HAP-1 (cell line): Measurements from ENCODE around the gene SNCAIP.

Source experiments
- DNase-seq, 2 experiments: peaks; one replicate each; pipeline ENCODE4 v3.0.0-alpha.2; 2016 to 2020; ENCODE audit warnings: low spot score in 2 of 2
- H3K27me3 ChIP-seq: fragments of 250-450 bp; sonication (Bioruptor Pico); 2 replicates; pipeline ENCODE4 v1.5.1; 2020; ENCODE audit warnings: low read depth, mild to moderate bottlenecking, moderate library complexity
- H3K36me3 ChIP-seq: fragments of 250-450 bp; sonication (Bioruptor Pico); replicated peaks from 2 replicates; pipeline ENCODE4 v1.5.1; 2020; ENCODE audit warnings: mild to moderate bottlenecking
- H3K4me1 ChIP-seq: fragments of 250-450 bp; sonication (Bioruptor Pico); 2 replicates; pipeline ENCODE4 v1.5.1; 2020; ENCODE audit warnings: mild to moderate bottlenecking
- H3K4me3 ChIP-seq: fragments of 250-450 bp; sonication (Bioruptor Pico); 2 replicates; pipeline ENCODE4 v1.5.1; 2020; ENCODE audit warnings: mild to moderate bottlenecking, moderate library complexity
- H3K9me3 ChIP-seq: fragments of 250-450 bp; sonication (Bioruptor Pico); 2 replicates; pipeline ENCODE4 v1.5.1; 2020; ENCODE audit warnings: mild to moderate bottlenecking, moderate library complexity
- in situ Hi-C: fragments of 300-500 bp; cut with MboI; formaldehyde crosslinking; loops from 3 replicates; pipeline ENCODE4 v1.14.3; 2020; ENCODE audit warnings: low sequenced_read_pairs, inconsistent platforms, mixed read lengths

The SNCAIP gene

GRCh38 chr5:122420537-122421236 lies 108.7 kb downstream of the SNCAIP start:
- in situ Hi-C loops, result loop anchor here (5.0 kb wide), 1 partner anchor 228 kb away; no protein-coding TSS in a partner anchor
- no peaks in the 10 kb centered on the region for H3K36me3 ChIP-seq
- no peaks in the 10 kb centered on the region for H3K9me3 ChIP-seq
- DNase-seq, result no peak
- no peak overlapping the region for H3K4me3 ChIP-seq
- no peaks in the 10 kb centered on the region for H3K27me3 ChIP-seq
- H3K4me1 ChIP-seq, result peaks cover 32% of the 10 kb centered on the region

GRCh38 chr5:122421374-122422079 lies 109.5 kb downstream of the SNCAIP start:
- in situ Hi-C loops, result loop anchor here (5.0 kb wide), 1 partner anchor 229 kb away; no protein-coding TSS in a partner anchor
- H3K27me3 ChIP-seq, result no peaks in the 10 kb centered on the region
- peaks cover 32% of the 10 kb centered on the region for H3K4me1 ChIP-seq
- H3K36me3 ChIP-seq, result no peaks in the 10 kb centered on the region
- H3K9me3 ChIP-seq, result no peaks in the 10 kb centered on the region
- DNase-seq, result no peak
- no peak overlapping the region for H3K4me3 ChIP-seq

- in situ Hi-C loops, result loop anchor here (5.0 kb wide), 1 partner anchor 231 kb away; no protein-coding TSS in a partner anchor
- Histone ChIP-seq H3K36me3 (no peaks in the 10 kb centered on the region), H3K4me1 (peaks cover 32% of the 10 kb centered on the region), H3K9me3 (no peaks in the 10 kb centered on the region), H3K27me3 (no peaks in the 10 kb centered on the region), H3K4me3 (no peak overlapping the region)
- no peak for DNase-seq
These were observed 111.2 kb downstream of the SNCAIP start for GRCh38 chr5:122423221-122423620.

- peaks cover 31% of the 10 kb centered on the region for H3K4me1 ChIP-seq
- no peaks in the 10 kb centered on the region for H3K27me3 ChIP-seq
- no peaks in the 10 kb centered on the region for H3K9me3 ChIP-seq
- DNase-seq, result peak; percentile 50 to 94
- in situ Hi-C loops, result loop anchor here (5.0 kb wide), 1 partner anchor 232 kb away; no protein-coding TSS in a partner anchor
- H3K4me3 ChIP-seq, result no peak overlapping the region
- H3K36me3 ChIP-seq, result no peaks in the 10 kb centered on the region
These were observed 112.1 kb downstream of the SNCAIP start for GRCh38 chr5:122424132-122424531.

GRCh38 chr5:122426301-122426700 lies 114.3 kb downstream of the SNCAIP start:
- in situ Hi-C loops, result no loop called here
- Histone ChIP-seq H3K4me1 (peaks cover 40% of the 10 kb centered on the region), H3K4me3 (no peak overlapping the region), H3K9me3 (no peaks in the 10 kb centered on the region), H3K36me3 (no peaks in the 10 kb centered on the region), H3K27me3 (no peaks in the 10 kb centered on the region)
- no peak for DNase-seq

GRCh38 chr5:122427621-122428020 lies 115.6 kb downstream of the SNCAIP start:
- in situ Hi-C loops, result no loop called here
- H3K27me3 ChIP-seq, result no peaks in the 10 kb centered on the region
- DNase-seq, result no peak

GRCh38 chr5:122429545-122430318 lies 117.7 kb downstream of the SNCAIP start:
- in situ Hi-C loops, result no loop called here
- Histone ChIP-seq H3K4me1 (peaks cover 26% of the 10 kb centered on the region), H3K4me3 (no peak overlapping the region), H3K27me3 (no peaks in the 10 kb centered on the region), H3K9me3 (no peaks in the 10 kb centered on the region), H3K36me3 (no peaks in the 10 kb centered on the region)
- DNase-seq, result peak; percentile 95 to 100

More at GRCh38 chr5:122427621-122428020, 115.6 kb downstream of the SNCAIP start:
- H3K4me1 ChIP-seq, result peaks cover 42% of the 10 kb centered on the region
- no peaks in the 10 kb centered on the region for H3K36me3 ChIP-seq
- H3K9me3 ChIP-seq, result no peaks in the 10 kb centered on the region
- no peak overlapping the region for H3K4me3 ChIP-seq

- no peak for DNase-seq
- H3K9me3 ChIP-seq, result no peaks in the 10 kb centered on the region
- no peaks in the 10 kb centered on the region for H3K36me3 ChIP-seq
- H3K27me3 ChIP-seq, result no peaks in the 10 kb centered on the region
- peaks cover 21% of the 10 kb centered on the region for H3K4me1 ChIP-seq
- no peak overlapping the region for H3K4me3 ChIP-seq
- in situ Hi-C loops, result no loop called here
These were observed 118.2 kb downstream of the SNCAIP start for GRCh38 chr5:122430319-122430586.

GRCh38 chr5:122431298-122431697 lies 119.3 kb downstream of the SNCAIP start:
- no peak for DNase-seq
- in situ Hi-C loops, result no loop called here
- no peaks in the 10 kb centered on the region for H3K9me3 ChIP-seq
- no peaks in the 10 kb centered on the region for H3K27me3 ChIP-seq
- H3K4me3 ChIP-seq, result no peak overlapping the region
- no peaks in the 10 kb centered on the region for H3K36me3 ChIP-seq
- peaks cover 18% of the 10 kb centered on the region for H3K4me1 ChIP-seq

- Histone ChIP-seq H3K9me3 (no peaks in the 10 kb centered on the region), H3K36me3 (no peaks in the 10 kb centered on the region), H3K4me1 (peaks cover 12% of the 10 kb centered on the region), H3K27me3 (no peaks in the 10 kb centered on the region), H3K4me3 (no peak overlapping the region)
- no peak for DNase-seq
- in situ Hi-C loops, result no loop called here
These were observed 122.4 kb downstream of the SNCAIP start for GRCh38 chr5:122434205-122434970.

GRCh38 chr5:122435234-122435633 lies 123.2 kb downstream of the SNCAIP start:
- no peak for DNase-seq
- no peaks in the 10 kb centered on the region for H3K36me3 ChIP-seq
- no peaks in the 10 kb centered on the region for H3K9me3 ChIP-seq
- peaks cover 12% of the 10 kb centered on the region for H3K4me1 ChIP-seq
- no peak overlapping the region for H3K4me3 ChIP-seq
- in situ Hi-C loops, result no loop called here
- no peaks in the 10 kb centered on the region for H3K27me3 ChIP-seq

GRCh38 chr5:122435761-122436160 lies 123.7 kb downstream of the SNCAIP start:
- in situ Hi-C loops, result no loop called here
- Histone ChIP-seq H3K4me1 (peaks cover 7% of the 10 kb centered on the region), H3K4me3 (no peak overlapping the region), H3K36me3 (no peaks in the 10 kb centered on the region), H3K9me3 (no peaks in the 10 kb centered on the region), H3K27me3 (no peaks in the 10 kb centered on the region)
- no peak for DNase-seq

GRCh38 chr5:122436615-122437014 lies 124.6 kb downstream of the SNCAIP start:
- H3K4me3 ChIP-seq, result no peak overlapping the region
- H3K4me1 ChIP-seq, result no peaks in the 10 kb centered on the region
- no peaks in the 10 kb centered on the region for H3K36me3 ChIP-seq
- in situ Hi-C loops, result no loop called here
- no peaks in the 10 kb centered on the region for H3K27me3 ChIP-seq
- DNase-seq, result no peak
- H3K9me3 ChIP-seq, result no peaks in the 10 kb centered on the region
